DMS114 treated with DMSO at 0.1 percent for 48 hours (cell line): Measurements from ENCODE around the gene ZNF326.

Source experiments
- DNase-seq: peaks from one replicate; lab custom pipeline; 2025; ENCODE audit not compliant: unreplicated experiment; lab: John Stamatoyannopoulos, UW

ZNF326 gene

GRCh38 chr1:90067194-90067931 lies 72.5 kb downstream of the ZNF326 start:
- no peak for DNase-seq

GRCh38 chr1:90068611-90069280 lies 73.8 kb downstream of the ZNF326 start:
- no peak for DNase-seq

- no peak for DNase-seq
Observed at GRCh38 chr1:90074137-90074536, 79.2 kb downstream of the ZNF326 start.

- DNase-seq: no peak
Observed at GRCh38 chr1:90074566-90074965, 79.7 kb downstream of the ZNF326 start.

DNA sequence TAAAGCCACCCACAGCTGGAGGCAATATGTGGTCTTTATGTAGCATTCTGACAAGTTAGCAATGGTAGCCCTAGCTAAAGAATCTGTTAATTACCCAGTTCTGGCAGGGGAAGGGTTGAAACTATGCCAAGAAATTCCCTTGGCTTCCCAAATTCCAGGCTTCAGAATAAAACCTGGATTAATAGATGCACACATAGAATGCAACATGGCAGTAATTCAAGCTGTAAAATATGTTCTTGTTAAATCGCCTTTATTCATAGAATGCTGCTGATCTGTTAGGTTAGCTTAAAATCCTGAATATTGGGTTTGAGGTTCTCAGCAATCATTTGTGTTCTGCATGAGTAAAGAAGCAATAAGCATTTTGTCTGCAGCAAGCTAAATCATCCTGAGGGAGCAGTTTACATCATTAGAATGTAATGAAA lies 80.1 kb downstream of the ZNF326 start:
- DNase-seq: no peak

DNA sequence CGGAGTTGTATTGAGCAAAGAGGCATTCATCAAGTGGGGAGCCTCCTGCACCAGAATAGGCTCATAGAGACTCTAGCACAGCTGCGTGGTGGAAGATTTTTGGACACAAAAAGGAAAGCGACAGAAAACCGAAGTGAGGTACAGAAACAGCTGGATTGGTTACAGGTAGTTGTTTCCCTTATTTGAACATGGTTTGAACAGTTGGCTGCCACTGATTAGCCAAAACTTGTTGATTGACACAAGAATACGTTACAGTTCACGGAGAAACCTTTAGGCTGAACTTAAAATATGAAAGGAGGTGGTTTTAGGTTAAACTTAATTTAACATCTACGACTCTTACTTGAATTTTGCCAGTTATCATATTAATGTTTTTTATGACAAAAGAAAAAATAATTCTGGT lies 89.1 kb downstream of the ZNF326 start:
- no peak for DNase-seq
